Activated naive CD4-positive, alpha-beta T cell treated with anti-CD3 and anti-CD28 coated beads, Interleukin-2, amount 10 ng/mL, durations not matched to agents 7 days and 5 days (primary cell): Measurements from ENCODE around the gene JPH4.
"Not testable (repeated sequence)": the region's sequence is repeated elsewhere in the genome, so short reads cannot be mapped to it uniquely, and the experiment has no call there.

Experiments used
- CTCF ChIA-PET: fragments of 350-600 bp; sonication (Branson Sonifier 250); formaldehyde crosslinking; loops from one replicate; lab custom pipeline; 2021; ENCODE audit warnings: antibody characterized with exemption; lab: Charles Lee
- DNase-seq: peaks from one replicate; pipeline ENCODE4 v3.0.0-alpha.2; 2020
- H3K27ac Mint-ChIP-seq: one replicate; pipeline ENCODE4 v1.8.0; 2021; ENCODE audit warnings: mild to moderate bottlenecking, moderate library complexity, mixed read lengths
- H3K27me3 Mint-ChIP-seq: one replicate; pipeline ENCODE4 v1.8.0; 2021; ENCODE audit warnings: mild to moderate bottlenecking, mixed read lengths
- H3K36me3 Mint-ChIP-seq: one replicate; pipeline ENCODE4 v1.8.0; 2021; ENCODE audit warnings: mixed read lengths
- H3K4me1 Mint-ChIP-seq: one replicate; pipeline ENCODE4 v1.8.0; 2021; ENCODE audit warnings: mixed read lengths
- H3K4me3 Mint-ChIP-seq: one replicate; pipeline ENCODE4 v1.8.0; 2021; ENCODE audit warnings: mild to moderate bottlenecking, moderate library complexity, mixed read lengths
- H3K9me3 Mint-ChIP-seq: one replicate; pipeline ENCODE4 v1.8.0; 2021; ENCODE audit warnings: mixed read lengths

JPH4 gene

GRCh38 chr14:23538050-23538718 lies 40.4 kb downstream of the JPH4 start:
- CTCF ChIA-PET = interaction anchor here (1.1 to 7.7 kb wide), 7 partner anchors 9 to 58 kb away, joined by 3 to 114 read pairs (median 9); no protein-coding TSS in a partner anchor
- DNase-seq = no peak
- Mint-ChIP-seq H3K27me3 (peaks cover 24% of the 10 kb centered on the region), H3K36me3 (no peaks in the 10 kb centered on the region), H3K9me3 (no peaks in the 10 kb centered on the region), H3K27ac (no peak overlapping the region), H3K4me3 (no peak overlapping the region), H3K4me1 (no peaks in the 10 kb centered on the region)

GRCh38 chr14:23537351-23538049 lies 41.1 kb downstream of the JPH4 start:
- H3K4me1 Mint-ChIP-seq = no peaks in the 10 kb centered on the region
- peaks cover 24% of the 10 kb centered on the region for H3K27me3 Mint-ChIP-seq
- CTCF ChIA-PET = interaction anchor here (1.5 to 7.7 kb wide), 6 partner anchors 8 to 58 kb away, joined by 4 to 114 read pairs (median 24); no protein-coding TSS in a partner anchor

GRCh38 chr14:23536906-23537305 lies 41.7 kb downstream of the JPH4 start:
- CTCF ChIA-PET = interaction anchor here (1.5 to 7.7 kb wide), 3 partner anchors 7 to 57 kb away, joined by 5 to 114 read pairs (median 40); no protein-coding TSS in a partner anchor
- not testable (repeated sequence) for H3K9me3 Mint-ChIP-seq, H3K4me1 Mint-ChIP-seq, DNase-seq, H3K27ac Mint-ChIP-seq, H3K4me3 Mint-ChIP-seq, H3K36me3 Mint-ChIP-seq
- peaks cover 24% of the 10 kb centered on the region for H3K27me3 Mint-ChIP-seq

More at GRCh38 chr14:23537351-23538049, 41.1 kb downstream of the JPH4 start:
- Mint-ChIP-seq H3K36me3 (no peaks in the 10 kb centered on the region), H3K9me3 (no peaks in the 10 kb centered on the region), H3K27ac (no peak overlapping the region), H3K4me3 (no peak overlapping the region)
- DNase-seq = no peak

GRCh38 chr14:23536494-23536893 lies 42.1 kb downstream of the JPH4 start:
- Mint-ChIP-seq H3K27ac (no peak overlapping the region), H3K27me3 (peaks cover 24% of the 10 kb centered on the region), H3K4me3 (no peak overlapping the region), H3K4me1 (no peaks in the 10 kb centered on the region), H3K36me3 (no peaks in the 10 kb centered on the region), H3K9me3 (no peaks in the 10 kb centered on the region)
- DNase-seq = no peak
- CTCF ChIA-PET = interaction anchor here (7.7 kb wide), 1 partner anchor 57 kb away, joined by 114 read pairs; no protein-coding TSS in a partner anchor

- no peak for DNase-seq
- CTCF ChIA-PET = interaction anchor here (7.7 kb wide), 1 partner anchor 56 kb away, joined by 114 read pairs; no protein-coding TSS in a partner anchor
- no peak overlapping the region for H3K4me3 Mint-ChIP-seq
- no peak overlapping the region for H3K27ac Mint-ChIP-seq
- H3K27me3 Mint-ChIP-seq = peaks cover 24% of the 10 kb centered on the region
- no peaks in the 10 kb centered on the region for H3K9me3 Mint-ChIP-seq
- H3K4me1 Mint-ChIP-seq = peaks cover 3% of the 10 kb centered on the region
- H3K36me3 Mint-ChIP-seq = no peaks in the 10 kb centered on the region
Observed at GRCh38 chr14:23535943-23536342, 42.6 kb downstream of the JPH4 start.

- Mint-ChIP-seq H3K27ac (no peak overlapping the region), H3K36me3 (no peaks in the 10 kb centered on the region), H3K27me3 (peaks cover 12% of the 10 kb centered on the region), H3K9me3 (no peaks in the 10 kb centered on the region), H3K4me1 (peaks cover 10% of the 10 kb centered on the region), H3K4me3 (no peak overlapping the region)
- DNase-seq = no peak
- CTCF ChIA-PET = interaction anchor here (0.7 kb wide), 1 partner anchor 55 kb away, joined by 3 read pairs; no protein-coding TSS in a partner anchor
Observed at GRCh38 chr14:23533652-23534435, 44.7 kb downstream of the JPH4 start.

- no peak overlapping the region for H3K4me3 Mint-ChIP-seq
- H3K4me1 Mint-ChIP-seq = peaks cover 10% of the 10 kb centered on the region
- DNase-seq = no peak
- no peaks in the 10 kb centered on the region for H3K9me3 Mint-ChIP-seq
- CTCF ChIA-PET = no interaction called here
- H3K36me3 Mint-ChIP-seq = no peaks in the 10 kb centered on the region
- H3K27ac Mint-ChIP-seq = no peak overlapping the region
- peaks cover 4% of the 10 kb centered on the region for H3K27me3 Mint-ChIP-seq
Observed at GRCh38 chr14:23532658-23533057, 45.9 kb downstream of the JPH4 start.

- Mint-ChIP-seq H3K27ac (no peak overlapping the region), H3K9me3 (no peaks in the 10 kb centered on the region), H3K27me3 (no peaks in the 10 kb centered on the region), H3K4me3 (no peak overlapping the region), H3K36me3 (no peaks in the 10 kb centered on the region), H3K4me1 (peaks cover 10% of the 10 kb centered on the region)
- CTCF ChIA-PET = interaction anchor here (1.3 to 4.0 kb wide), 3 partner anchors 9 to 29 kb away, joined by 3 to 40 read pairs (median 5); no protein-coding TSS in a partner anchor
- DNase-seq = no peak
Observed at GRCh38 chr14:23531391-23531790, 47.2 kb downstream of the JPH4 start.

GRCh38 chr14:23530375-23531055 lies 48.1 kb downstream of the JPH4 start:
- DNase-seq = no peak
- H3K27me3 Mint-ChIP-seq = no peaks in the 10 kb centered on the region
- CTCF ChIA-PET = interaction anchor here (1.0 to 4.0 kb wide), 4 partner anchors 9 to 228 kb away, joined by 3 to 40 read pairs (median 4); partner anchors contain the start of gene PPP1R3E
- no peaks in the 10 kb centered on the region for H3K9me3 Mint-ChIP-seq
- peaks cover 10% of the 10 kb centered on the region for H3K4me1 Mint-ChIP-seq
- no peaks in the 10 kb centered on the region for H3K36me3 Mint-ChIP-seq
- H3K27ac Mint-ChIP-seq = no peak overlapping the region
- no peak overlapping the region for H3K4me3 Mint-ChIP-seq

GRCh38 chr14:23529016-23529415 lies 49.6 kb downstream of the JPH4 start:
- Mint-ChIP-seq H3K27ac (no peak overlapping the region), H3K4me1 (peaks cover 10% of the 10 kb centered on the region), H3K36me3 (no peaks in the 10 kb centered on the region), H3K9me3 (no peaks in the 10 kb centered on the region), H3K27me3 (no peaks in the 10 kb centered on the region), H3K4me3 (no peak overlapping the region)
- CTCF ChIA-PET = interaction anchor here (4.0 kb wide), 1 partner anchor 11 kb away, joined by 40 read pairs; no protein-coding TSS in a partner anchor
- no peak for DNase-seq

- H3K9me3 Mint-ChIP-seq = no peaks in the 10 kb centered on the region
- H3K4me3 Mint-ChIP-seq = no peak overlapping the region
- CTCF ChIA-PET = interaction anchor here (0.9 to 4.0 kb wide), 2 partner anchors 11 to 50 kb away, joined by 3 to 40 read pairs; no protein-coding TSS in a partner anchor
- H3K27ac Mint-ChIP-seq = no peak overlapping the region
- no peaks in the 10 kb centered on the region for H3K36me3 Mint-ChIP-seq
- DNase-seq = no peak
- H3K27me3 Mint-ChIP-seq = no peaks in the 10 kb centered on the region
- peaks cover 10% of the 10 kb centered on the region for H3K4me1 Mint-ChIP-seq
Observed at GRCh38 chr14:23528555-23528954, 50.0 kb downstream of the JPH4 start.

GRCh38 chr14:23525611-23526010 lies 53.0 kb downstream of the JPH4 start:
- CTCF ChIA-PET = interaction anchor here (0.6 kb wide), 1 partner anchor 140 kb away, joined by 3 read pairs; no protein-coding TSS in a partner anchor
- Mint-ChIP-seq H3K9me3 (no peaks in the 10 kb centered on the region), H3K4me3 (no peak overlapping the region), H3K4me1 (peaks cover 4% of the 10 kb centered on the region), H3K27me3 (no peaks in the 10 kb centered on the region), H3K36me3 (no peaks in the 10 kb centered on the region), H3K27ac (no peak overlapping the region)
- no peak for DNase-seq

- H3K27ac Mint-ChIP-seq = no peak overlapping the region
- CTCF ChIA-PET = interaction anchor here (0.6 kb wide), 1 partner anchor 141 kb away, joined by 3 read pairs; no protein-coding TSS in a partner anchor
- DNase-seq = no peak
Observed at GRCh38 chr14:23524954-23525353, 53.6 kb downstream of the JPH4 start.

More at GRCh38 chr14:23524954-23525353, 53.6 kb downstream of the JPH4 start:
- no peaks in the 10 kb centered on the region for H3K36me3 Mint-ChIP-seq
- no peaks in the 10 kb centered on the region for H3K9me3 Mint-ChIP-seq
- no peaks in the 10 kb centered on the region for H3K4me1 Mint-ChIP-seq
- no peak overlapping the region for H3K4me3 Mint-ChIP-seq
- H3K27me3 Mint-ChIP-seq = no peaks in the 10 kb centered on the region
